ENCODE measurements around the gene ZFYVE28.

ZFYVE28 gene

DNA sequence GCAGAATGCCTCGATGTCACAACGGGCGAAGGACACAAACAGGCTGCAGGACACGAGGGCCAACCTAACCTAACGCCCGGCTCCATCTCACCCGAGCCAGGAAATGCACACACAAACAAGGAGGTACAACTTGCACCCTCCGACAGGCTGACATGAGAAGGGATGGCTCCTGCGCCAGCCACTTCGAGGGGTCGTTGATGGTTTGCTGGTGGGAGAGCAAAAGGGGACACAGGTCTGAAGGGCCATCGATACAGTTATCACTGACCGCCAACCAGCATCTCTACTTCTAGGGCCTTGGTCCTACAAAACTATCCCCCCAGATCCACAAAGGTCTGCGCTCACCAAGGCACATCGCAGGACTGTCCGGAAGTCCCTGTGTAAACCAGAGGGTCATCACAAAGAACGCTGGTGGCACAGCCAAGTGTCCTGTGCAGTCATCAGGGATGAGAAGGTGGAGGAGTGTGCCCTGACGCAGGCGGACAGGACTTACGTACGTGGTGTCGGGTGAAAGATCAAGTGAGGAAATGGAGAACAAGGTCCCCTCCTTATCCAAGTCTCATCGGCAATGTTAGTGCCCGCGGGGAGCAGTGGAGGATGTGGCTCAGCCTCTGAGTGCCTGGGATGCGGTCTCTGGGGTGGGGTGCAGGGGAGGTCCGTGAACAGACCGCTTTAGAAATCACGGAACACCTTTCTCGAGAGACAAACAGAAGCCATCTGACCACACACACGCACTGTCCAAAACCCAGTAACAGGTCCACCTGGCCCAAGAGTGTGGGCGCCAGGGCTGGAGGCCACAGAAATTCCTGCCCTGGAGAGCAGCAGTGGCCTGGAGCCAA, 163.6 kb downstream of the ZFYVE28 start:
- TF ChIP-seq TCF12 (IDR thresholded peaks at IDR 0.05; ENCODE audit: low read depth) (no peak), CEBPB (IDR thresholded peaks at IDR 0.05) (no peak), EP300 (IDR thresholded peaks at IDR 0.05; ENCODE audit: borderline replicate concordance) (no peak), ZBTB7A (IDR thresholded peaks at IDR 0.05; ENCODE audit: low read depth) (no peak), NFIC (IDR thresholded peaks at IDR 0.05) (no peak), FOXM1 (IDR thresholded peaks at IDR 0.05; ENCODE audit: borderline replicate concordance, low read depth) (no peak), RAD21 (IDR thresholded peaks at IDR 0.05; ENCODE audit: low read depth) (no peak), CREB1 (IDR thresholded peaks at IDR 0.05; ENCODE audit: low read depth) (no peak), EGR1 (IDR thresholded peaks at IDR 0.05) (no peak), YY1 (IDR thresholded peaks at IDR 0.05; ENCODE audit: low read depth) (no peak), TAF1 (IDR thresholded peaks at IDR 0.05; ENCODE audit: low read depth) (no peak), TEAD4 (IDR thresholded peaks at IDR 0.05) (no peak)
- TF ChIP-seq, protein P1, sequence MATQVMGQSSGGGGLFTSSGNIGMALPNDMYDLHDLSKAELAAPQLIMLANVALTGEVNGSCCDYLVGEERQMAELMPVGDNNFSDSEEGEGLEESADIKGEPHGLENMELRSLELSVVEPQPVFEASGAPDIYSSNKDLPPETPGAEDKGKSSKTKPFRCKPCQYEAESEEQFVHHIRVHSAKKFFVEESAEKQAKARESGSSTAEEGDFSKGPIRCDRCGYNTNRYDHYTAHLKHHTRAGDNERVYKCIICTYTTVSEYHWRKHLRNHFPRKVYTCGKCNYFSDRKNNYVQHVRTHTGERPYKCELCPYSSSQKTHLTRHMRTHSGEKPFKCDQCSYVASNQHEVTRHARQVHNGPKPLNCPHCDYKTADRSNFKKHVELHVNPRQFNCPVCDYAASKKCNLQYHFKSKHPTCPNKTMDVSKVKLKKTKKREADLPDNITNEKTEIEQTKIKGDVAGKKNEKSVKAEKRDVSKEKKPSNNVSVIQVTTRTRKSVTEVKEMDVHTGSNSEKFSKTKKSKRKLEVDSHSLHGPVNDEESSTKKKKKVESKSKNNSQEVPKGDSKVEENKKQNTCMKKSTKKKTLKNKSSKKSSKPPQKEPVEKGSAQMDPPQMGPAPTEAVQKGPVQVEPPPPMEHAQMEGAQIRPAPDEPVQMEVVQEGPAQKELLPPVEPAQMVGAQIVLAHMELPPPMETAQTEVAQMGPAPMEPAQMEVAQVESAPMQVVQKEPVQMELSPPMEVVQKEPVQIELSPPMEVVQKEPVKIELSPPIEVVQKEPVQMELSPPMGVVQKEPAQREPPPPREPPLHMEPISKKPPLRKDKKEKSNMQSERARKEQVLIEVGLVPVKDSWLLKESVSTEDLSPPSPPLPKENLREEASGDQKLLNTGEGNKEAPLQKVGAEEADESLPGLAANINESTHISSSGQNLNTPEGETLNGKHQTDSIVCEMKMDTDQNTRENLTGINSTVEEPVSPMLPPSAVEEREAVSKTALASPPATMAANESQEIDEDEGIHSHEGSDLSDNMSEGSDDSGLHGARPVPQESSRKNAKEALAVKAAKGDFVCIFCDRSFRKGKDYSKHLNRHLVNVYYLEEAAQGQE (IDR thresholded peaks at IDR 0.05; ENCODE audit: low read depth), result no peak
- TF ChIP-seq, protein P2, sequence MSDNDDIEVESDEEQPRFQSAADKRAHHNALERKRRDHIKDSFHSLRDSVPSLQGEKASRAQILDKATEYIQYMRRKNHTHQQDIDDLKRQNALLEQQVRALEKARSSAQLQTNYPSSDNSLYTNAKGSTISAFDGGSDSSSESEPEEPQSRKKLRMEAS (IDR thresholded peaks at IDR 0.05), result no peak
- TF ChIP-seq, protein P3, sequence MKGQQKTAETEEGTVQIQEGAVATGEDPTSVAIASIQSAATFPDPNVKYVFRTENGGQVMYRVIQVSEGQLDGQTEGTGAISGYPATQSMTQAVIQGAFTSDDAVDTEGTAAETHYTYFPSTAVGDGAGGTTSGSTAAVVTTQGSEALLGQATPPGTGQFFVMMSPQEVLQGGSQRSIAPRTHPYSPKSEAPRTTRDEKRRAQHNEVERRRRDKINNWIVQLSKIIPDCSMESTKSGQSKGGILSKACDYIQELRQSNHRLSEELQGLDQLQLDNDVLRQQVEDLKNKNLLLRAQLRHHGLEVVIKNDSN (IDR thresholded peaks at IDR 0.05), result no peak

DNA sequence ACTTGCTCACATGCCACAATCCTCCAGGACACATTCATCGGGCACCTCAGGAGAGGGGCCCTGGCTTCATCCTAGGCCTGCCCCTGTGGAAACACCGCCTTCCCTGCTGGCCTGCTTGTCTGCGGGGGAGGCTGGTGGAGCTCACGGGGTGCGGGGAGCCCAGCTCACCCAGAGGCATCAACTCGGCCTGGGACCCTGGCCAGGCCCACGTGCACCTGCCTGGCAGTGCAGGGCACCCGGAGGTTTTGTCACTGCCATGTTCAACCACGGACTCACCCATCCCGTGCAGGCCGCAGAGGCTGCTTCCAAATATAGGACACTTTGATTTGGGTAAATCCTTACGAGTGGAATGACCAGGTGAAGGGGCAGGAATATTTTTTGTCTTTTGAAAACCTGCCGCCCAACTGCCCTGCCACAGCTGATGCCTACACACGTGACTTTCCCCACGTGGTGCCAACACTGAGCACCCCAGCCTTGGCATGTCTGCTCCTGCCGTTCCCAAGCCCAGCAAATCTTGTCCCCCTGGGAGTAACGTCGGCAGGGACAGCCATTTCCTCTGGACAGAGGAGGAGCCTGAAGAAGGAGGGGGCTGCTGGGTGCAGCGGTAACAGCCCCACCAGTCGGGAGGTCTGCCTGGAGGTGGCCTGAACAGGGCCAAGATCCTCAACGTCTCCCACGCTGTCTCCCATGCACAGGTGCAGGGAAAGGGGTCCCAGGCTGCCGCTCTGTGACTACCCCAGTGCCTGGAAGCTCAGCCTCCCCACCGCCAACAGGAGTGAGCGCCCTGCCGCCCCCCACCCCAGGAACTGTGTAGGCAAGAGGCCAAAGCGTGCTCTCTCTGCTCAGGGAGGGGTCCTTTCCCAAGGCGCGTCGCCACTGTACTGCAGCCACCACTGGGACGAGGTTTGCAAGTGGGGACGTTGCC, 165.0 kb downstream of the ZFYVE28 start:
- no peak for TF ChIP-seq TCF12 (IDR thresholded peaks at IDR 0.05; ENCODE audit: low read depth)
- TF ChIP-seq EGR1 (IDR thresholded peaks at IDR 0.05), result no peak
- no peak for TF ChIP-seq TEAD4 (IDR thresholded peaks at IDR 0.05)
- no peak for TF ChIP-seq TAF1 (IDR thresholded peaks at IDR 0.05; ENCODE audit: low read depth)
- TF ChIP-seq, protein P2 (IDR thresholded peaks at IDR 0.05), result no peak
- TF ChIP-seq, protein P3 (IDR thresholded peaks at IDR 0.05), result no peak
- TF ChIP-seq RAD21 (IDR thresholded peaks at IDR 0.05; ENCODE audit: low read depth), result no peak
- TF ChIP-seq, protein P1 (IDR thresholded peaks at IDR 0.05; ENCODE audit: low read depth), result no peak
- TF ChIP-seq NFIC (IDR thresholded peaks at IDR 0.05), result no peak
- TF ChIP-seq CEBPB (IDR thresholded peaks at IDR 0.05), result no peak
- TF ChIP-seq EP300 (IDR thresholded peaks at IDR 0.05; ENCODE audit: borderline replicate concordance), result no peak
- no peak for TF ChIP-seq CREB1 (IDR thresholded peaks at IDR 0.05; ENCODE audit: low read depth)
- no peak for TF ChIP-seq FOXM1 (IDR thresholded peaks at IDR 0.05; ENCODE audit: borderline replicate concordance, low read depth)
- TF ChIP-seq ZBTB7A (IDR thresholded peaks at IDR 0.05; ENCODE audit: low read depth), result no peak
- no peak for TF ChIP-seq YY1 (IDR thresholded peaks at IDR 0.05; ENCODE audit: low read depth)

DNA sequence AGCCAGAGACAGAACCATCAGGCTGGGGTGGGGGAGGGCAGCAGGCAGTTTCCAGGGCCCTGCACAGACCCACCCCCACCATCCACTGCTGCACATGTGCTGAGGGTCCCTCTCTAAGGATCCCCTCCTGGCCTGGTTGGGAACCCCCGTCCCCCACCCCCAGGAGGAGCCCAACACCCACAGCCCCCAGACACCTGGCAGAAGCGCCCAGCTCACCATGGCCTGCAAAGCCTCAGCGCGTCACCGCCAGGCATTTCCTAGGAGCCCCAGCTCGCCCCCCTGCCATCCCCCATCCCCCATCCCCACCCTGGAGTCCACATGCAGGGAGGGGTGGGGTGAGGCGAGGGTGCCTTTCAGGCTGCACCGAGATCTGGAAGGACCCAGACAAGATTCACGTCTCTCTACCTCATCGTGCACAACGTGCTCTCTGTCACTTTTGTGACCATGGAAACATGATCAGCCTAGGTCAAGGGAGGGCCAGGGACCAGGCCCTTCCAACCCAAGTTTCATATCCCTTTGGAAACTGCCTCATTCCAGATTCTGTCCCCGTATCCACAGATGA, 165.8 kb downstream of the ZFYVE28 start:
- no peak for TF ChIP-seq EGR1 (IDR thresholded peaks at IDR 0.05)
- TF ChIP-seq TEAD4 (IDR thresholded peaks at IDR 0.05), result no peak
- no peak for TF ChIP-seq YY1 (IDR thresholded peaks at IDR 0.05; ENCODE audit: low read depth)
- no peak for TF ChIP-seq TCF12 (IDR thresholded peaks at IDR 0.05; ENCODE audit: low read depth)

DNA sequence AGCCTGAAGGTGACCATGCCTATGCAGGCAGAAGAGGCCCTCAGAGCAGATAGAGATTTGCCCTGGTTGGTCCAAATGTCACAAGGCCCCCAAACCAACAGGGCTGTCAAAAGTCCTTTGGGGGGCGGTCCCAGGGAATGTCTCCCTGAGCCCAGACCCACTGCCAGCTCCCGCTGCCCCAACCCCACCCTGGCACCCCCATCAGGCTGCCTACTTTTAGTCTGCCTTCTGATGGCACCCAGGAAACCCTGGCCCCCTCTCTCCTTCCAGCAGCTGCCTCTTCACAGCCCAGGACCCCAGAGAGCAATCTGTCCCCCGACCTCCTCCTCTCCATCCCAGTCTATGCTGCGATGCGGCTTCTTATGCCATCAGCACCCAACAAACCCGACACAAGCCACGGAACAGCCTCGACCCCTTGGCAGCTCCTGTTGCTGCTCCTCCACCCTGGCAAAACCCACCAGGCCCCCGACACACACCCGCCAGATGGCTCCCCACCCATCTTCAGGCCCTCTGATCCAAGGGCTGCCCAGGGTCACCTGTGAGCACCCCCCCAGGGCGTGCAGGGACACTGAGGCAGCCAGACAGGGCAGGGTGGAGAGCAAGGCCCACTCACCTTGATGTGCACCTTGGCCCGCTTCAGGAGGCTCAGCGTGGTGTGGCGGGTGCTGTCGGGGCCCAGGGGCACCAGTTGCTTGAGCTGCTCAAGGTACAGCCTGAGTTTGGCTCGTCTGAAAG, 166.5 kb downstream of the ZFYVE28 start:
- TF ChIP-seq, protein P2 (IDR thresholded peaks at IDR 0.05), result no peak
- TF ChIP-seq NFIC (IDR thresholded peaks at IDR 0.05), result no peak
